HL-60 (cell line): ENCODE measurements around the gene CEP112.
"Not testable (repeated sequence)": the region's sequence is repeated elsewhere in the genome, so short reads cannot be mapped to it uniquely, and the experiment has no call there.

ENCODE experiments used
- DNase-seq, 2 experiments: peaks; one replicate each; pipeline ENCODE4 v3.0.0-alpha.2; 2010 to 2020; ENCODE audit warnings: low read depth in 1 of 2, low spot score in 1 of 2
- H3K27ac ChIP-seq: fragments of 250-450 bp; sonication (Bioruptor Pico); replicated peaks from 2 replicates; pipeline ENCODE4 v1.5.1; 2020; ENCODE audit warnings: mild to moderate bottlenecking, moderate library complexity
- H3K27me3 ChIP-seq: fragments of 250-450 bp; sonication (Bioruptor Pico); 2 replicates; pipeline ENCODE4 v1.5.1; 2021; ENCODE audit warnings: mild to moderate bottlenecking, moderate library complexity; ENCODE audit not compliant: insufficient read depth, poor library complexity, severe bottlenecking
- H3K4me3 ChIP-seq: replicated peaks from 2 replicates; pipeline ENCODE4 v1.5.1; 2011; ENCODE audit warnings: mild to moderate bottlenecking, control low read depth, low read length; ENCODE audit not compliant: insufficient read depth
- GABPA ChIP-seq: IDR thresholded peaks from 2 replicates; pipeline ENCODE4 v1.6.1; 2012; ENCODE audit warnings: low read depth
- POLR2AphosphoS5 ChIP-seq: IDR thresholded peaks from 2 replicates; pipeline ENCODE4 v1.6.1; 2012; ENCODE audit warnings: low read depth
- SPI1 ChIP-seq: IDR thresholded peaks from 2 replicates; pipeline ENCODE4 v1.6.1; 2012; ENCODE audit warnings: low read depth, mild to moderate bottlenecking, borderline replicate concordance
- TF ChIP-seq, protein P1 (sequence below): IDR thresholded peaks from one replicate; pipeline ENCODE4 v1.5.1; 2011; ENCODE audit warnings: low read length, control low read depth, inconsistent platforms; ENCODE audit not compliant: insufficient read depth
- TF ChIP-seq, protein P2 (sequence below): IDR thresholded peaks from 2 replicates; pipeline ENCODE4 v1.6.1; 2012; ENCODE audit warnings: low read depth; ENCODE audit not compliant: insufficient replicate concordance

Gene CEP112

DNA sequence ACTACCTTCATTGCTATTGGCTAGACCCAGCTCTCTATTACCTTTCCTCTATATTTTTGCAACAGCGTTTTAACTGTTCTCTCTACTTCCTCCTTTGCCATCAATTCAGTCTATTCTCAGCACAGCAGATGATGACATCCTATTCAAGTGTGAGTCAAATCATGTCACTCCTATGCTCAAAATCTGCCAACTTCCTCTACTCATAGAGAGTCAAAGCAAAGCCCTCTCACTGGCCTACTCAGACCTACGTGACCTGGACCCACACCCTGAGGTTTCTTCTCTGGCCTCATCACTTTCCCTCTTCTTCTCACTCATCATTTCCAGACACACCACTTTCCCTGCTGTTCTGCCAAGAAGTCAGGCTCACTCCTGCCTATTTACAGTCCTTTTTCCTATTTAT is 341.4 kb downstream of the CEP112 start:
- Histone ChIP-seq H3K27ac (no peak overlapping the region), H3K27me3 (no peaks in the 10 kb centered on the region), H3K4me3 (no peak overlapping the region)
- peak in 1 of 2 experiments; percentile 10 for DNase-seq
- no peak for TF ChIP-seq SPI1
- no peak for TF ChIP-seq POLR2AphosphoS5
- TF ChIP-seq, protein P1, sequence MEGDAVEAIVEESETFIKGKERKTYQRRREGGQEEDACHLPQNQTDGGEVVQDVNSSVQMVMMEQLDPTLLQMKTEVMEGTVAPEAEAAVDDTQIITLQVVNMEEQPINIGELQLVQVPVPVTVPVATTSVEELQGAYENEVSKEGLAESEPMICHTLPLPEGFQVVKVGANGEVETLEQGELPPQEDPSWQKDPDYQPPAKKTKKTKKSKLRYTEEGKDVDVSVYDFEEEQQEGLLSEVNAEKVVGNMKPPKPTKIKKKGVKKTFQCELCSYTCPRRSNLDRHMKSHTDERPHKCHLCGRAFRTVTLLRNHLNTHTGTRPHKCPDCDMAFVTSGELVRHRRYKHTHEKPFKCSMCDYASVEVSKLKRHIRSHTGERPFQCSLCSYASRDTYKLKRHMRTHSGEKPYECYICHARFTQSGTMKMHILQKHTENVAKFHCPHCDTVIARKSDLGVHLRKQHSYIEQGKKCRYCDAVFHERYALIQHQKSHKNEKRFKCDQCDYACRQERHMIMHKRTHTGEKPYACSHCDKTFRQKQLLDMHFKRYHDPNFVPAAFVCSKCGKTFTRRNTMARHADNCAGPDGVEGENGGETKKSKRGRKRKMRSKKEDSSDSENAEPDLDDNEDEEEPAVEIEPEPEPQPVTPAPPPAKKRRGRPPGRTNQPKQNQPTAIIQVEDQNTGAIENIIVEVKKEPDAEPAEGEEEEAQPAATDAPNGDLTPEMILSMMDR, result no peak

DNA sequence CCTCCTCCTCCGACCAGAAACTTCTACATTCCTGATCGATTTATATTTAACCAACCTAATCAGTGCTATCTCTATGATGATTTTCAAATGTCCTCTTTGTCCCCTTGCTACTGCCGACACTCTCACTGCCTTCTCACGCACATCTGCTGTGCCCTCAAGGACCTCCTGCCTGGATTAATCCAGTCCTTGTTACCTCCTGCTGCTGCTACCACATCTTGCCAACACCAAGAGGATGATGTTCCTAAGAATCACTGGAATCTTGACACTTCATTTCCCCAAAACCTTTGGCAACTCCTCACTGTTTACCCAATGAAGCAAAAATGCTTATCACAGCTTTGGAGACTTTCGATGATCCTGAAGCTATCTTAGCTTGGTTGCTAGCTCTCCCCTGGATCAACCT is 343.2 kb downstream of the CEP112 start:
- Histone ChIP-seq H3K4me3 (no peak overlapping the region), H3K27me3 (no peaks in the 10 kb centered on the region), H3K27ac (no peak overlapping the region)
- DNase-seq, result no peak
- no peak for TF ChIP-seq GABPA
- no peak for TF ChIP-seq POLR2AphosphoS5
- TF ChIP-seq, protein P1, result no peak
- TF ChIP-seq SPI1, result no peak
- TF ChIP-seq, protein P2, sequence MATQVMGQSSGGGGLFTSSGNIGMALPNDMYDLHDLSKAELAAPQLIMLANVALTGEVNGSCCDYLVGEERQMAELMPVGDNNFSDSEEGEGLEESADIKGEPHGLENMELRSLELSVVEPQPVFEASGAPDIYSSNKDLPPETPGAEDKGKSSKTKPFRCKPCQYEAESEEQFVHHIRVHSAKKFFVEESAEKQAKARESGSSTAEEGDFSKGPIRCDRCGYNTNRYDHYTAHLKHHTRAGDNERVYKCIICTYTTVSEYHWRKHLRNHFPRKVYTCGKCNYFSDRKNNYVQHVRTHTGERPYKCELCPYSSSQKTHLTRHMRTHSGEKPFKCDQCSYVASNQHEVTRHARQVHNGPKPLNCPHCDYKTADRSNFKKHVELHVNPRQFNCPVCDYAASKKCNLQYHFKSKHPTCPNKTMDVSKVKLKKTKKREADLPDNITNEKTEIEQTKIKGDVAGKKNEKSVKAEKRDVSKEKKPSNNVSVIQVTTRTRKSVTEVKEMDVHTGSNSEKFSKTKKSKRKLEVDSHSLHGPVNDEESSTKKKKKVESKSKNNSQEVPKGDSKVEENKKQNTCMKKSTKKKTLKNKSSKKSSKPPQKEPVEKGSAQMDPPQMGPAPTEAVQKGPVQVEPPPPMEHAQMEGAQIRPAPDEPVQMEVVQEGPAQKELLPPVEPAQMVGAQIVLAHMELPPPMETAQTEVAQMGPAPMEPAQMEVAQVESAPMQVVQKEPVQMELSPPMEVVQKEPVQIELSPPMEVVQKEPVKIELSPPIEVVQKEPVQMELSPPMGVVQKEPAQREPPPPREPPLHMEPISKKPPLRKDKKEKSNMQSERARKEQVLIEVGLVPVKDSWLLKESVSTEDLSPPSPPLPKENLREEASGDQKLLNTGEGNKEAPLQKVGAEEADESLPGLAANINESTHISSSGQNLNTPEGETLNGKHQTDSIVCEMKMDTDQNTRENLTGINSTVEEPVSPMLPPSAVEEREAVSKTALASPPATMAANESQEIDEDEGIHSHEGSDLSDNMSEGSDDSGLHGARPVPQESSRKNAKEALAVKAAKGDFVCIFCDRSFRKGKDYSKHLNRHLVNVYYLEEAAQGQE, result no peak

DNA sequence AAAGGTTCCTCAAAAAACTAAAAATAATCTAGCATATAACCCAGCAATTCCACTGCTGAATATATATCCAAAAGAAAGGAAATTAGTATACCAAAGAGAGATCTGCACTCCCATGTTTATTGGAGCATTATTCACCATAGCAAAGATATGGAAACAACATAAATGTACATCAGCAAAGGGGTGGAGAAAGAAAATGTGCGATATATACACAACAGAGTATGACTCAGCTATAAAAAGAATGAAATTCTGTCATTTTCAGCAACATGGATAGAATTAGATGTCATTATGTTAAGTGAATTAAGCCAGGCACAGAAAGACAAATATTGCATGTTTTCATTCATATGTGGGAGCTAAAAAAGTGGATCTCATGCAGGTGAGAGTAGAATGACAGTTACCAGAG is 350.8 kb downstream of the CEP112 start:
- TF ChIP-seq GABPA (no peak), SPI1 (no peak), POLR2AphosphoS5 (no peak)
- TF ChIP-seq, protein P1, result no peak
- TF ChIP-seq, protein P2, result no peak
- no peak overlapping the region for H3K27ac ChIP-seq
- H3K4me3 ChIP-seq, result no peak overlapping the region
- H3K27me3 ChIP-seq, result peaks cover 4% of the 10 kb centered on the region
- no peak for DNase-seq

DNA sequence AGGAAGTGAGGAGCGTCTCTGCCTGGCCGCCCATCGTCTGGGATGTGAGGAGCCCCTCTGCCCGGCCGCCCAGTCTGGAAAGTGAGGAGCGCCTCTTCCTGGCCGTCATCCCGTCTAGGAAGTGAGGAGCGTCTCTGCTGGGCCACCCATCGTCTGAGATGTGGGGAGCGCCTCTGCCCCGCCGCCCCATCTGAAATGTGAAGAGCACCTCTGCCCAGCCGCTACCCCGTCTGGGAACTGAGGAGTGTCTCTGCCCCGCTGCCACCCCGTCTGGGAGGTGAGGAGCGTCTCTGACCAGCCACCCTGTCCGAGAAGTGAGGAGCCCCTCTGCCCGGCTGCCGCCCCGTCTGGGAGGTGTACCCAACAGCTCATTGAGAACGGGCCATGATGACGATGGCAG is 354.7 kb downstream of the CEP112 start:
- H3K4me3 ChIP-seq, DNase-seq, H3K27ac ChIP-seq, H3K27me3 ChIP-seq: not testable (repeated sequence)
